Liver (tissue), 9 donors: ENCODE measurements around the gene CCIN. TPM values are rescaled to one million over a fixed set of nuclear protein-coding genes. Genes with fewer than 3 reads are reported as not detected.

Experiments
- DNase-seq: peaks from one replicate; pipeline ENCODE4 v3.0.0-alpha.2; 2017; ENCODE audit warnings: low spot score
- H3K27ac ChIP-seq, 2 donors: one replicate each; pipeline ENCODE4 v1.7.0; 2013; ENCODE audit warnings: inconsistent platforms in 2 of 2, low read length in 2 of 2, control low read depth in 1 of 2, low read depth in 1 of 2, mild to moderate bottlenecking in 1 of 2
- H3K27me3 ChIP-seq, 4 donors: one replicate each; pipeline versions ENCODE4 v1.6.1 to v1.7.0; 2013; ENCODE audit warnings: low read length in 3 of 4, inconsistent platforms in 1 of 4, mild to moderate bottlenecking in 1 of 4, moderate library complexity in 1 of 4; ENCODE audit not compliant: control insufficient read depth in 4 of 4, insufficient read depth in 4 of 4
- H3K36me3 ChIP-seq, 4 donors: one replicate each; pipeline versions ENCODE4 v1.6.1 to v1.7.0; 2013; ENCODE audit warnings: low read length in 3 of 4, mild to moderate bottlenecking in 3 of 4, low read depth in 1 of 4, moderate library complexity in 1 of 4; ENCODE audit not compliant: control insufficient read depth in 4 of 4, insufficient read depth in 3 of 4
- H3K4me1 ChIP-seq, 4 donors: one replicate each; pipeline versions ENCODE4 v1.6.1 to v1.7.0; 2013; ENCODE audit warnings: low read length in 3 of 4, mild to moderate bottlenecking in 3 of 4, moderate library complexity in 1 of 4; ENCODE audit not compliant: control insufficient read depth in 4 of 4, insufficient read depth in 4 of 4
- H3K4me3 ChIP-seq, 3 donors: one replicate each; pipeline versions ENCODE4 v1.6.1 to v1.7.0; 2013; ENCODE audit warnings: low read length in 3 of 3, control low read depth in 1 of 3, low read depth in 1 of 3, mild to moderate bottlenecking in 1 of 3
- H3K9ac ChIP-seq, 2 donors: one replicate each; pipeline ENCODE4 v1.7.0; 2013; ENCODE audit warnings: low read length in 2 of 2, mild to moderate bottlenecking in 2 of 2, moderate library complexity in 2 of 2, control low read depth in 1 of 2, low read depth in 1 of 2
- H3K9me3 ChIP-seq, 4 donors: one replicate each; pipeline versions ENCODE4 v1.6.1 to v1.7.0; 2013; ENCODE audit warnings: low read length in 3 of 4; ENCODE audit not compliant: control insufficient read depth in 4 of 4
- FOXA1 ChIP-seq: IDR thresholded peaks from 2 replicates; pipeline ENCODE4 v1.6.1; 2016; ENCODE audit warnings: antibody characterized with exemption
- HNF4A ChIP-seq, 2 donors: conservative IDR thresholded peaks; 2 replicates each; pipeline ENCODE4 v1.6.1; 2016; ENCODE audit warnings: antibody characterized with exemption in 2 of 2, mild to moderate bottlenecking in 2 of 2
- HNF4G ChIP-seq: IDR thresholded peaks from 2 replicates; pipeline ENCODE4 v1.6.1; 2016; ENCODE audit warnings: antibody characterized with exemption
- NR2F2 ChIP-seq: IDR thresholded peaks from 2 replicates; pipeline ENCODE4 v1.6.1; 2016; ENCODE audit warnings: antibody characterized with exemption
- RAD21 ChIP-seq, 2 donors: IDR thresholded peaks; 2 replicates each; pipeline ENCODE4 v1.6.1; 2016; ENCODE audit warnings: antibody characterized with exemption in 2 of 2, mild to moderate bottlenecking in 2 of 2
- RXRA ChIP-seq, 2 donors: IDR thresholded peaks; 2 replicates each; pipeline ENCODE4 v1.6.1; 2017 to 2018; ENCODE audit warnings: antibody characterized with exemption in 2 of 2, mild to moderate bottlenecking in 1 of 2
- SP1 ChIP-seq: IDR thresholded peaks from 2 replicates; pipeline ENCODE4 v1.6.1; 2018; ENCODE audit warnings: antibody characterized with exemption, mild to moderate bottlenecking
- TAF1 ChIP-seq: conservative IDR thresholded peaks from 2 replicates; pipeline ENCODE4 v1.6.1; 2016; ENCODE audit warnings: antibody characterized with exemption, mild to moderate bottlenecking
- YY1 ChIP-seq: IDR thresholded peaks from 2 replicates; pipeline ENCODE4 v1.6.1; 2016; ENCODE audit warnings: antibody characterized with exemption, mild to moderate bottlenecking
- WGBS: extraction: QIAGEN DNeasy Blood & Tissue Kit; methylation state at CpG from one replicate; pipeline ENCODE4 v1.1.7; 2013; 5-methylcytosine and 5-hydroxymethylcytosine counted together
- polyA plus RNA-seq, 2 donors: library from polyadenylated mRNA; stranded (reverse) in 1 of 2; unstranded in 1 of 2; fragments of 200-250 nt in 1 of 2; fragments of >200 nt in 1 of 2; fragmentation: Nextera tagmentation in 1 of 2; extraction: Ambion mirVana in 1 of 2; gene quantifications; one replicate each; pipeline versions ENCODE4 v1.2.1 to v1.2.3, GENCODE V29; 2013 to 2015
- total RNA-seq, 2 donors: library from RNA; depleted of rRNA; stranded (reverse); fragments of >200 nt; gene quantifications; one replicate each; pipeline ENCODE4 v1.2.3, GENCODE V29; 2014
- TF ChIP-seq, protein P1 (sequence below): IDR thresholded peaks from 2 replicates; pipeline ENCODE4 v1.6.1; 2016; ENCODE audit warnings: antibody characterized with exemption, mild to moderate bottlenecking
- TF ChIP-seq, protein P2 (sequence below): IDR thresholded peaks from 2 replicates; pipeline ENCODE4 v1.6.1; 2016; ENCODE audit warnings: antibody characterized with exemption
- TF ChIP-seq, protein P3 (sequence below): fragments of 150-350 bp; IDR thresholded peaks from 2 replicates; pipeline ENCODE4 v1.5.1; 2017; ENCODE audit warnings: improper control_type of control experiment, low read depth, low read length; ENCODE audit not compliant: missing input control
- TF ChIP-seq, protein P4 (sequence below): IDR thresholded peaks from 2 replicates; pipeline ENCODE4 v1.6.1; 2016; ENCODE audit warnings: antibody characterized with exemption
- donor health status: healthy.
- donor health status: healthy.
- donor health status: healthy.
- donor health status: healthy.
- donor health status: healthy.

CCIN gene
- total and polyA plus RNA-seq, 4 donors: not detected

DNA sequence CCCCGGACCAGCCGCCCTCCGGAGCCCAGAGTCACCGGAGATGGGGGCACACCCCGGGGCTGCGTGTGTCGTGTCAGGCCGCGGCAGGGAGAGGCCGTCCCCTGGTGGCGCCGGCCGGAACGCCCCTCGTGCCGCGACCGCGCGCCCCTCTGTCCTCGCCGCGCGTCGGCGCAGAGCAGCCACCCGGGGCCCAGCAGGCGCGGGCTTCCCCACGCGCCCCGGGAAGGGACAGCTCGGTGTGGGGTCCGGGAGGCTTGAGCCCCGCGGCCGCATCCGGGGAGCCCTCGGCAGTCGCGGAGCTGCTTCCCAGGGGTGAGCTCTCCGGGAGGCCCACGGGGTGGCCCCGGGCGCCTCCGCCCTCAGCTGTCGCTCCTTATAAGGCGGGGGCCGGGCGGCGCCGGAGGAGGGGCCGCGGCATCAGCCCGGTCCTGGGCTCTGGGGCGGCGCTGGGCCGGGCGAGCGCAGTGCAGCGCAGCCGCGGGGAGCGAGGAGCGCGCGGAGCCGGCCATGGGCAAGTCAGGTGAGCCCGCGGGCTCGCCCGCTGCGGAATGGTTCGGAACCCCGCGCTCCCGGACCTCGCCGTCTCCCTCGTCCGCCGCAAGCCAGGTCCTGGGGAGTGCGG, 32.8 kb upstream of the CCIN start, which contains the start of gene GLIPR2:
Gene GLIPR2 (plus strand): TSS at position 462 of the 622 bp plus-strand sequence. CDS start 46 bp downstream, at position 508.
- H3K36me3 ChIP-seq: no peaks in the 10 kb centered on the region
- DNase-seq: peak; percentile 75
- H3K27me3 ChIP-seq: no peaks in the 10 kb centered on the region
- 1% methylated on average over 83 of the region's 83 CpGs for WGBS
- no peaks in the 10 kb centered on the region for H3K9me3 ChIP-seq
- peak within 1 kb of the TSS; percentile 33 to 65 (median 59) for H3K4me3 ChIP-seq
- peak within 1 kb of the TSS in 1 of 2 donors; percentile 2 for H3K27ac ChIP-seq
- TF ChIP-seq, protein P1, sequence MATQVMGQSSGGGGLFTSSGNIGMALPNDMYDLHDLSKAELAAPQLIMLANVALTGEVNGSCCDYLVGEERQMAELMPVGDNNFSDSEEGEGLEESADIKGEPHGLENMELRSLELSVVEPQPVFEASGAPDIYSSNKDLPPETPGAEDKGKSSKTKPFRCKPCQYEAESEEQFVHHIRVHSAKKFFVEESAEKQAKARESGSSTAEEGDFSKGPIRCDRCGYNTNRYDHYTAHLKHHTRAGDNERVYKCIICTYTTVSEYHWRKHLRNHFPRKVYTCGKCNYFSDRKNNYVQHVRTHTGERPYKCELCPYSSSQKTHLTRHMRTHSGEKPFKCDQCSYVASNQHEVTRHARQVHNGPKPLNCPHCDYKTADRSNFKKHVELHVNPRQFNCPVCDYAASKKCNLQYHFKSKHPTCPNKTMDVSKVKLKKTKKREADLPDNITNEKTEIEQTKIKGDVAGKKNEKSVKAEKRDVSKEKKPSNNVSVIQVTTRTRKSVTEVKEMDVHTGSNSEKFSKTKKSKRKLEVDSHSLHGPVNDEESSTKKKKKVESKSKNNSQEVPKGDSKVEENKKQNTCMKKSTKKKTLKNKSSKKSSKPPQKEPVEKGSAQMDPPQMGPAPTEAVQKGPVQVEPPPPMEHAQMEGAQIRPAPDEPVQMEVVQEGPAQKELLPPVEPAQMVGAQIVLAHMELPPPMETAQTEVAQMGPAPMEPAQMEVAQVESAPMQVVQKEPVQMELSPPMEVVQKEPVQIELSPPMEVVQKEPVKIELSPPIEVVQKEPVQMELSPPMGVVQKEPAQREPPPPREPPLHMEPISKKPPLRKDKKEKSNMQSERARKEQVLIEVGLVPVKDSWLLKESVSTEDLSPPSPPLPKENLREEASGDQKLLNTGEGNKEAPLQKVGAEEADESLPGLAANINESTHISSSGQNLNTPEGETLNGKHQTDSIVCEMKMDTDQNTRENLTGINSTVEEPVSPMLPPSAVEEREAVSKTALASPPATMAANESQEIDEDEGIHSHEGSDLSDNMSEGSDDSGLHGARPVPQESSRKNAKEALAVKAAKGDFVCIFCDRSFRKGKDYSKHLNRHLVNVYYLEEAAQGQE: no peak
- TF ChIP-seq RXRA (IDR thresholded peaks at IDR 0.05): no peak
- TF ChIP-seq, protein P2, sequence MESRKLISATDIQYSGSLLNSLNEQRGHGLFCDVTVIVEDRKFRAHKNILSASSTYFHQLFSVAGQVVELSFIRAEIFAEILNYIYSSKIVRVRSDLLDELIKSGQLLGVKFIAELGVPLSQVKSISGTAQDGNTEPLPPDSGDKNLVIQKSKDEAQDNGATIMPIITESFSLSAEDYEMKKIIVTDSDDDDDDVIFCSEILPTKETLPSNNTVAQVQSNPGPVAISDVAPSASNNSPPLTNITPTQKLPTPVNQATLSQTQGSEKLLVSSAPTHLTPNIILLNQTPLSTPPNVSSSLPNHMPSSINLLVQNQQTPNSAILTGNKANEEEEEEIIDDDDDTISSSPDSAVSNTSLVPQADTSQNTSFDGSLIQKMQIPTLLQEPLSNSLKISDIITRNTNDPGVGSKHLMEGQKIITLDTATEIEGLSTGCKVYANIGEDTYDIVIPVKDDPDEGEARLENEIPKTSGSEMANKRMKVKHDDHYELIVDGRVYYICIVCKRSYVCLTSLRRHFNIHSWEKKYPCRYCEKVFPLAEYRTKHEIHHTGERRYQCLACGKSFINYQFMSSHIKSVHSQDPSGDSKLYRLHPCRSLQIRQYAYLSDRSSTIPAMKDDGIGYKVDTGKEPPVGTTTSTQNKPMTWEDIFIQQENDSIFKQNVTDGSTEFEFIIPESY: no peak
- TF ChIP-seq FOXA1: no peak
- TF ChIP-seq, protein P3, sequence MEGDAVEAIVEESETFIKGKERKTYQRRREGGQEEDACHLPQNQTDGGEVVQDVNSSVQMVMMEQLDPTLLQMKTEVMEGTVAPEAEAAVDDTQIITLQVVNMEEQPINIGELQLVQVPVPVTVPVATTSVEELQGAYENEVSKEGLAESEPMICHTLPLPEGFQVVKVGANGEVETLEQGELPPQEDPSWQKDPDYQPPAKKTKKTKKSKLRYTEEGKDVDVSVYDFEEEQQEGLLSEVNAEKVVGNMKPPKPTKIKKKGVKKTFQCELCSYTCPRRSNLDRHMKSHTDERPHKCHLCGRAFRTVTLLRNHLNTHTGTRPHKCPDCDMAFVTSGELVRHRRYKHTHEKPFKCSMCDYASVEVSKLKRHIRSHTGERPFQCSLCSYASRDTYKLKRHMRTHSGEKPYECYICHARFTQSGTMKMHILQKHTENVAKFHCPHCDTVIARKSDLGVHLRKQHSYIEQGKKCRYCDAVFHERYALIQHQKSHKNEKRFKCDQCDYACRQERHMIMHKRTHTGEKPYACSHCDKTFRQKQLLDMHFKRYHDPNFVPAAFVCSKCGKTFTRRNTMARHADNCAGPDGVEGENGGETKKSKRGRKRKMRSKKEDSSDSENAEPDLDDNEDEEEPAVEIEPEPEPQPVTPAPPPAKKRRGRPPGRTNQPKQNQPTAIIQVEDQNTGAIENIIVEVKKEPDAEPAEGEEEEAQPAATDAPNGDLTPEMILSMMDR: no peak
- no peak for TF ChIP-seq RAD21 (IDR thresholded peaks at IDR 0.05)
- TF ChIP-seq, protein P4, sequence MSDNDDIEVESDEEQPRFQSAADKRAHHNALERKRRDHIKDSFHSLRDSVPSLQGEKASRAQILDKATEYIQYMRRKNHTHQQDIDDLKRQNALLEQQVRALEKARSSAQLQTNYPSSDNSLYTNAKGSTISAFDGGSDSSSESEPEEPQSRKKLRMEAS: no peak
- no peak for TF ChIP-seq HNF4A (conservative IDR thresholded peaks at IDR 0.05)
- H3K4me1 ChIP-seq: peaks cover 4 to 23% (median 18%) of the 10 kb centered on the region in 4 donors
- peak within 1 kb of the TSS in 1 of 2 donors; percentile 35 for H3K9ac ChIP-seq

DNA sequence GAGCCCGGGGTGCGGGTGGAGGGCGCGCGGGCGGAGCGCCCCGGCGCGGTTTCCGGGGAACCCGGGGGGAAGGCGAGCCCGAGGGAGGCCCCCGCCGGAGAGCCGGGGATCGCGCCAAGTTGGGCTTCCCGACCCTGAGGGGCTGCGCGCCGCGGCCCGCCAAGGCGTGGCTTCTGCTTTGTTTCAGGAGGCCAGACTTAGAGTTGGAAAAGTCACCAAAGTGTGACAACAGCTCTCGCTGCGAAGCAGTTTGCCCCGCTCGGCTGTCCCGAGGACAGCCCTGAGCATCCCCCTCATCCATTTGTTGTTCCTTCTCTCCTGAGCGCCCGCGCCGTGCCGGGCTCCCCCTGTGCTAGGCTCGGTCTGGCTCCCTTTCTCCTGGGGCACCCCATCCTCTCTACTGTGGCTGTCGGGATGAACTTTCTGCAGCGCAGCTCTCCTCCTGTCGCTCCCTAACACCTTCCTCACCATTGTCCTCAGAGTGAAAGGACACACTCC, 32.2 kb upstream of the CCIN start:
- Histone ChIP-seq H3K4me3 (peak overlapping the region; percentile 33 to 65 (median 59)), H3K27me3 (no peaks in the 10 kb centered on the region), H3K36me3 (no peaks in the 10 kb centered on the region), H3K27ac (peak overlapping the region in 1 of 2 donors; percentile 2), H3K9me3 (no peaks in the 10 kb centered on the region), H3K9ac (peak overlapping the region in 1 of 2 donors; percentile 35), H3K4me1 (peaks cover 4 to 23% (median 18%) of the 10 kb centered on the region in 4 donors)
- TF ChIP-seq NR2F2 (no peak), HNF4G (no peak), SP1 (no peak), RAD21 (IDR thresholded peaks at IDR 0.05) (no peak), FOXA1 (no peak), TAF1 (no peak), YY1 (no peak), RXRA (IDR thresholded peaks at IDR 0.05) (no peak)
- TF ChIP-seq, protein P4: no peak
- TF ChIP-seq, protein P2: no peak
- TF ChIP-seq, protein P3: no peak
- WGBS: 3% methylated on average over 40 of the region's 40 CpGs
- no peak for DNase-seq
